Stomach (tissue), 9 donors: ENCODE results near the gene ONECUT3. TPM values are rescaled to one million over a fixed set of nuclear protein-coding genes. Genes with fewer than 3 reads are reported as not detected.

Source experiments
- DNase-seq, 2 donors: peaks; one replicate each; pipeline versions ENCODE4 v3.0.0 to v3.0.0-alpha.2; 2013 to 2019
- H3K27ac ChIP-seq, 5 donors: fragments of 200-600 bp in 4 of 5; sonication (generic) in 4 of 5; one replicate each; pipeline ENCODE4 v1.5.1; 2013 to 2019; ENCODE audit warnings: mild to moderate bottlenecking in 1 of 5, moderate library complexity in 1 of 5
- H3K27me3 ChIP-seq, 3 donors: fragments of 200-600 bp; sonication (generic); one replicate each; pipeline ENCODE4 v1.5.1; 2017 to 2019; ENCODE audit warnings: mixed run types in 1 of 3
- H3K36me3 ChIP-seq, 4 donors: fragments of 200-600 bp; sonication (generic); 1 replicate in 3 of 4; 2 replicates in 1 of 4; pipeline ENCODE4 v1.5.1; 2016 to 2019
- H3K4me1 ChIP-seq, 4 donors: fragments of 200-600 bp; sonication (generic); one replicate each; pipeline ENCODE4 v1.5.1; 2016 to 2019
- H3K4me3 ChIP-seq, 4 donors: fragments of 200-600 bp; sonication (generic) in 3 of 4; one replicate each; pipeline ENCODE4 v1.5.1; 2016 to 2019; ENCODE audit warnings: mild to moderate bottlenecking in 1 of 4
- H3K9me3 ChIP-seq, 4 donors: fragments of 200-600 bp; sonication (generic); one replicate each; pipeline ENCODE4 v1.5.1; 2016 to 2019
- CTCF ChIP-seq, 7 experiments: fragments of 450-650 bp in 4 of 7; fragments of 200-600 bp in 3 of 7; sonication (generic) in 3 of 7; IDR thresholded peaks; one replicate each; pipeline ENCODE4 v1.5.1; 2016 to 2019; ENCODE audit warnings: antibody characterized with exemption in 7 of 7, control low read depth in 2 of 7, mild to moderate bottlenecking in 1 of 7
- EP300 ChIP-seq: sonication (generic); formaldehyde crosslinking; IDR thresholded peaks from one replicate; pipeline ENCODE4 v1.6.1; 2017; ENCODE audit warnings: antibody characterized with exemption
- POLR2A ChIP-seq, 4 donors: fragments of 450-650 bp; IDR thresholded peaks; one replicate each; pipeline ENCODE4 v1.6.1; 2016; ENCODE audit warnings: antibody characterized with exemption in 4 of 4, control low read depth in 2 of 4, mild to moderate bottlenecking in 1 of 4, moderate library complexity in 1 of 4
- POLR2AphosphoS5 ChIP-seq, 3 donors: sonication (generic); formaldehyde crosslinking; IDR thresholded peaks; one replicate each; pipeline ENCODE4 v1.6.1; 2016; ENCODE audit warnings: antibody characterized with exemption in 3 of 3
- WGBS, 5 donors: extraction: QIAGEN DNeasy Blood & Tissue Kit in 3 of 5; methylation state at CpG; one replicate each; pipeline versions ENCODE4 v1.1.5 to v1.1.7; 2013 to 2018; 5-methylcytosine and 5-hydroxymethylcytosine counted together
- intact Hi-C: fragments of 100-400 bp; cut with DNase I; formaldehyde crosslinking; loops from one replicate; pipeline ENCODE4 v1.15.1; 2023; ENCODE audit warnings: low total_unique reads
- polyA plus RNA-seq, 3 donors: library from polyadenylated mRNA; stranded (reverse); fragments of 200-250 nt; gene quantifications; one replicate each; pipeline ENCODE4 v1.2.3, GENCODE V29; 2013
- total RNA-seq, 5 donors: library from RNA; depleted of rRNA; stranded (reverse); fragments of >200 nt; gene quantifications; one replicate each; pipeline versions ENCODE4 v1.1.0 to v1.2.3, GENCODE V29; 2014 to 2016
- donor health status: healthy with polysubstance abuse.
- donor health status: Bipolar disorder and iron deficiency.
- donor health status: healthy.

ONECUT3 gene
- total and polyA plus RNA-seq, 8 donors = 0.13 to 0.37 (median 0.29) TPM; not detected in 5

- Histone ChIP-seq H3K27me3 (peaks cover 6 to 97% (median 41%) of the 10 kb centered on the region in 3 donors), H3K9me3 (peaks cover 8 to 19% (median 12%) of the 10 kb centered on the region in 4 donors), H3K36me3 (no peaks in the 10 kb centered on the region), H3K27ac (no peak overlapping the region), H3K4me3 (no peak overlapping the region), H3K4me1 (peaks cover 0 to 6% (median 3%) of the 10 kb centered on the region in 4 donors)
- intact Hi-C loops = no loop called here
- 64 to 78% (median 73%) methylated on average over 5 to 7 of the region's 7 CpGs for whole genome bisulfite sequencing, 5 donors
- TF ChIP-seq CTCF (IDR thresholded peaks at IDR 0.05) (no peak), EP300 (no peak), POLR2AphosphoS5 (IDR thresholded peaks at IDR 0.05) (no peak), POLR2A (IDR thresholded peaks at IDR 0.05) (no peak)
- DNase-seq = peak in 1 of 2 donors; percentile 22
Measured at GRCh38 chr19:1782521-1782920, 29.2 kb downstream of the ONECUT3 start.

DNA sequence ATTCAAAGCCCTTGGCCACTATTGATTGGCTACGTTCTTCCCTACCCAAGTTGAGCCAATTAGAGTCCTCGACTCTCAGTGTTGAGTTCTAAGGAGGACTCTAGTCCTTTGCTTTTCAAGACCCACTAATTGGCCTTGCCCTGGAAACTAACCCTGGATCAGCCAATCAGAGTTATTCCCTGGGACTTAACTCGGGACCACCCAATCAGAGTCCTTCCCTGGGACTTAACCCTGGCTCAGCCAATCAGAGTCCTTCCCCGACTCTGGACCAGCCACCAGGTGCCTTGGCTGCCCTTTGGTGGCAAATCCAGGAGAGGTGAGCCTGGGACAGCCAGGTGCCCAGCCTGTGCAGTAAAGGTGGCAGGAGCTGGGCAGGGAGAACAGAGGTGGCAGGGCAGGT lies 30.0 kb downstream of the ONECUT3 start:
- Histone ChIP-seq H3K27ac (no peak overlapping the region), H3K4me1 (peaks cover 0 to 6% (median 3%) of the 10 kb centered on the region in 4 donors), H3K9me3 (peaks cover 8 to 19% (median 12%) of the 10 kb centered on the region in 4 donors), H3K4me3 (no peak overlapping the region), H3K36me3 (no peaks in the 10 kb centered on the region), H3K27me3 (peaks cover 6 to 96% (median 38%) of the 10 kb centered on the region in 3 donors)
- 78 to 94% (median 89%) methylated on average over 4 of the region's 4 CpGs for WGBS, 5 donors
- no peak for TF ChIP-seq POLR2A (IDR thresholded peaks at IDR 0.05)
- TF ChIP-seq EP300 = no peak
- TF ChIP-seq POLR2AphosphoS5 (IDR thresholded peaks at IDR 0.05) = no peak
- no peak for TF ChIP-seq CTCF (IDR thresholded peaks at IDR 0.05)
- intact Hi-C loops = no loop called here
- no peak for DNase-seq

GRCh38 chr19:1783874-1784273 lies 30.6 kb downstream of the ONECUT3 start:
- DNase-seq = no peak
- TF ChIP-seq CTCF (IDR thresholded peaks at IDR 0.05) (no peak), EP300 (no peak), POLR2AphosphoS5 (IDR thresholded peaks at IDR 0.05) (no peak), POLR2A (IDR thresholded peaks at IDR 0.05) (no peak)
- WGBS, 5 donors = 61 to 82% (median 78%) methylated on average over 7 to 9 of the region's 9 CpGs
- Histone ChIP-seq H3K9me3 (peaks cover 8 to 19% (median 12%) of the 10 kb centered on the region in 4 donors), H3K4me1 (peaks cover 0 to 9% (median 6%) of the 10 kb centered on the region in 4 donors), H3K4me3 (no peak overlapping the region), H3K27ac (no peak overlapping the region), H3K36me3 (no peaks in the 10 kb centered on the region), H3K27me3 (peaks cover 6 to 96% (median 38%) of the 10 kb centered on the region in 3 donors)
- intact Hi-C loops = no loop called here

DNA sequence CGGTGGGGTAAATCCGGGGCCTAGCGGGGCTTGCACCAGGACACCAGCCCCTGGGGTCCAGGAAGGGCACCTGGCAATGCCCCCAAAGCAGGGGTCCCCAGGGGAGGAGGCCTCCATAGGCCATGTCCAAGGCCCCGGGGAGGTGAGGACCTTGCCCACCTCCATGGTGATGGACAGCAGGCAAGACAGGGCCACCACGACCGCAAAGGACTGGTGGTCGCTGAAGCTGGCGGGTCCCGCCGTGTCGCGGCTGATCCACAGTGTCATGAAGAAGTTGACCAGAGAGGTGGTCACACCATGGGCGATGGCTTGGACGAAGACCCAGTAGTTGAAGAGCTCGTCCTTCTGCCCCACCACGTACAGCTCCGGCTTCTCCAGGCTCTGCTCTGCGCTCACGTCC lies 32.0 kb downstream of the ONECUT3 start:
- TF ChIP-seq EP300 (no peak), POLR2A (IDR thresholded peaks at IDR 0.05) (no peak), CTCF (IDR thresholded peaks at IDR 0.05) (no peak), POLR2AphosphoS5 (IDR thresholded peaks at IDR 0.05) (no peak)
- Histone ChIP-seq H3K27me3 (peaks cover 6 to 96% (median 31%) of the 10 kb centered on the region in 3 donors), H3K4me3 (no peak overlapping the region), H3K4me1 (peaks cover 6 to 20% (median 17%) of the 10 kb centered on the region in 4 donors), H3K36me3 (no peaks in the 10 kb centered on the region), H3K27ac (no peak overlapping the region), H3K9me3 (peaks cover 8 to 19% (median 12%) of the 10 kb centered on the region in 4 donors)
- intact Hi-C loops = no loop called here
- DNase-seq = peak in 1 of 2 donors; percentile 0
- WGBS, 5 donors = 87 to 95% (median 93%) methylated on average over 17 to 19 of the region's 19 CpGs
